Activated CD8-positive, alpha-beta memory T cell treated with anti-CD3 and anti-CD28 coated beads for 48 hours (primary cell): ENCODE data around the gene DYNC1LI2.
"Not testable (repeated sequence)": the region's sequence is repeated elsewhere in the genome, so short reads cannot be mapped to it uniquely, and the experiment has no call there.

Experiments
- DNase-seq, 3 experiments: peaks; one replicate each; pipeline ENCODE4 v3.0.0-alpha.2; 2020; ENCODE audit warnings: low read depth in 2 of 3, low spot score in 2 of 3

Gene DYNC1LI2

DNA sequence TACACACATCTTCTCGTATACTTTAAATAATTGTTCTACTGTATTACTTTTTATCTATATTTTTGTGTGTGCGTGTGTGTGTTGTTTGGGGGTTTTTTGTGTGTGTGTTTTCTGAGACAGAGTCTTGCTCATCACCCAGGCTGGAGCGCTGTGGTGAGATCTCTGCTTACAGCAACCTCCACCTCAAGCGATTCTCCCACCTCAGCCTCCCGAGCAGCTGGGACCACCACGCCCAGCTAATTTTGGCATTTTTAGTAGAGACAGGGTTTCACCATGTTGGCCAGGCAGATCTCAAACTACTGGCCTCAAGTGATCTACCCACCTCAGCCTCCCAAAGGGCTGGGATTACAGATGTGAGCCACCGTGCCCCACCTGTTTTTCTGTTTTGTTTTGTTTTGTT is 53.4 kb downstream of the DYNC1LI2 start:
- DNase-seq: no peak

DNA sequence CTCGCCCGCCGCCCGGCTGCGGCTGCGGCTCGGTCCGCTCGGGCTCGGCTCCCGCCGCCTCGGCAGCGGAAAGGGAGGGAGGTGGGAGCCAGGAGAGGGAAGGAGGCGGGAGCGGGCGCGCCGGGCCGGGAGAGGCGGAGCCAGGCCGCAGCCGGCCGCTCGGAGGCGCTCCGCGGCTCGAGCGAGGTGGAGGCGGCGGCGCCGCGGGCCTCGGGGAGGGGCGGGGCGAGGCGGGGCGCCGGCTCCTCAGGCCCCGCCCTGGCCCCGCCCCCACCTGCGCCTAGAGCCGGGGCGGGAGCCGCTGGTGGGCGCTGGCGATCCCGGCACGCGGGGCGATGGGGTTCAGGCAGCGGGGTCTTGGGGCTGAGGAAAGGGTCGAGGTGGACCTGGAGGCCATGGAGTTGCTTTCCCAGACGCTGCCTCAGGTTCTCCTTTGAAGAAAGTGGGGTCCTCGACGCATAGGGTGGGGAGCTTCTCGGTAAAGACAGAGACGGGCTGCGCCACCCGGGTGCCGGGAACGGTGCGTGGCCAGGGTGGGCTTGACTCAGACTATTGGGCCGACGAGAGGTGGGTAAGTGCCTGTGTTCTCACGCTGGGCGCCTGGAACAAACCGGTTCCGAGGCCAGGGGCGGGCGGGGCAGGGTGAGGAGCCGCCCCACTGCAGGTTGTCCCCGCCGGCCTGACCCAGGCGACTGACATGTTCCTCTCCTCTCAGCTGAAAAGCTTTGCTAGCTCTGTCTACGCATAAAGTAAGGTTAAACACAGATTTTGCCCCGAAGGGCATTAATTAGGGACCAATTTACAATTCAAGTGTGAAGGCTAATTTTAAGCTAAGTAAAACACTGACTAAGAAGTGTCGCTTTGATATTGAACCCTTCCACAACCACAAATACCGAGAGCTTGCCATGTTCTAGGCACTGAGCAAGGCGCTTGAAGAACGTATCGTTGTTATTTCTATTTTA is 54.5 kb downstream of the DYNC1LI2 start, which contains the start of gene CMTM4:
TSS of gene CMTM4 (minus strand) at position 75 of the 962 bp plus-strand sequence. CDS start 218 bp downstream, outside the sequence.
- peak; percentile 37 to 55 (median 49) for DNase-seq

DNA sequence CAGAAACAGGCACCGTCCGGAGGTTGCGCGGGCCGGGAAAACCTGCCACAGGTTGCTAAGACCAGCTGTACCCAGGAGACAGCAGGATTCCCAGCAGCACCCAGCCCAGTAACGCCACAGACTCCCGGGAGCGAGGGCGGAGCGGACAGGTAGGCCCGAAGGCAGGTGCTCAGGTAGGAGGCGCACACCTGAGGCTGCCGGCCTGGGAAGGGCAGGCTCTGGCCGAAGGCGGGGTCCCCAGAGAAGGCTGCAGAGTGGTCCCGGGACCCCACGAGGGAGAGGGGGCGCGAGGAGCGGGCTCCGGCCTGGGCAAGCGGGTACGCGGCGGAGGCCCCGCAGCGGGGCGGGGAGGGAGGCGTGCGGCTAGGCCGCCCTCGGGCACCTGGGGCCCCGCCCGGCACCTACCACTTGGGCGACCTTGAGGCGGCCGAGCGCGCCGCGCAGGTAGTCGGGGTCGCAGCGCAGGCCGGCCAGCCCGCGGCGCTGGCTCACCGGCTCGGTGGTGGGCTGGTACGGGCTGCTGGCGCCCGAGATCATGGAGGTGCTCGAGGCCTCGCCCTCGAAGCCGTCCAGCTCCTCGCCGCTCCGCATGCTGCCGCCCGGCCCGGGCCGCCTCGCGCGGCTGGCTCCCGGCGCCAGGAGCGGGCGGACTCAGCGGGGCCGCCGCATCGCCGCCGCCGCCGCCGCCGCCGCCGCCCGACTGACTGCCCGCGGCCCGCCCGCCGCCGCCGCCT is 55.3 kb downstream of the DYNC1LI2 start:
- peak in 1 of 3 experiments; percentile 10 for DNase-seq

DNA sequence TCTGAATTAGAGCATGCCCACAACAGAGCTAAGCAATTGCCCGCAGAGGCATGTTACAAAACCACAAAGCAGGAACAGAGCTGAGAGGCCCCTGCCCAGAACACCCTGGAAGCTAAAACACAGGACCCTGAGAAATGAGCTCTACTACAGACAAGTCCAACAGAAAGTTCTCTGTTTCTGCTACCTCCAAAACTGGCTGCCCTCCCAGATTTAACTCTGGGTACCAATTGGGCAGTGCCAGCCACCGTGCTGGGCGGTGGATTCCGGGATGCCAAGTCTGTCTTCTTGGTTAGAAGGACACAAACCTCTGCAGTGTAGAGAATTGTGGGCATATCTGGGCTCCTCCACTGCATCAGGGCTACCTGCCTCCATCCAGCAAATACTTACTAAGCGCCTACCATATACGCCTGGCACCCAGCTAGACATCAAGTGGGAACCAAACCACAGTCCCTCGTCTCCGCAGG is 55.9 kb downstream of the DYNC1LI2 start:
- DNase-seq: no peak

DNA sequence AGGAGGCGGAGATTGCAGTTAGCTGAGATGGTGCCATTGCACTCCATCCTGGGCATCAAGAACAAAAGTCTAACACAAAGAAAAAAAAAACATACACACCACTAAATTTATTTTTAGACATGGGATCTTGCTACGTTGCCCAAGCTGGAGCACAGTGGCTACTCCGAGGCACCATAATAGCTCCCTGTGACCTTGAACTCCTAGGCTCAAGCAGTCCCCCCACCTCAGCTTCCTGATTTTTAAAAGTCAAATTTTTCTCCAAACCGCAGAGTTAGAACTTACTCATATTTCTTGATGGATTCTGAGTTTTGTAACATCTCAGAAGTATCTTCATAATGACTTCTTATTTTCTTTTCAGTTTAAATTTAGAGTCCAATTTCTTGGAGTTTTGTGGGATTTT is 58.3 kb downstream of the DYNC1LI2 start:
- no peak for DNase-seq

DNA sequence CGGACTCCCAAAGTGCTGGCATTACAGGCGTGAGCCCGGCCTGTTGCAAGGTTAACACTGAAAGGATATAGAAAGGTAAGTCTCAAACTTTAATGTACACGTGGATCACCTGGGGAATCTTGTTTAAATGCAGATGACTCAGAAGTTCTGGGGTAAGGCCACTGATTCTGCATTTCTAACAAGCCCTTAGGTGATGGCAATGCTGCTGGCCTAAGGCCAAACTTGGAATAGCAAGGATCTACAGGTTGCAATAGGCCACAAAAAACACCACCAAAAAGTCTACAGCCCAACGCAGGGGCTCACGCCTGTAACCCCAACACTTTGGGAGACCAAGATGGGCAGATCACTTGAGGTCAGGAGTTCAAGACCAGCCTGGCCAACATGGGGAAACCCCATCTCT is 59.1 kb downstream of the DYNC1LI2 start:
- DNase-seq: no peak

DNA sequence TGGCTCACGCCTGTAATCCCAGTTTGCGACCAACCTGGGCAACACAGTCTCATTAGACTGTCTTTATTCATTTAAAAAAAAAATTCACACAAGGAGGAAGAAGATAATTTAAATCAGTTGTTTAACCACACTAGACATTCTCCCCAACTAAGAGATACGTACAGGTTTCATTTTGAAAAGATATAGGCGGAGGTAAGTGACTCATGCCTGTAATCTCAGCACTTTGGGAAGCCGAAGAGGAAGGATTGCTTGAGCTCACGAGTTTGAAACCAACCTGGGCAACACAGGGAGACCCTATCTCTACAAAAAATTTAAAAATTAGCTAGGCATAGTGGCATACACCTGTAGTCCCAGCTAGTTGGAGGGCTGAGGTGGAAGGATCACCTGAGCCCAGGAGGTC is 60.2 kb downstream of the DYNC1LI2 start:
- DNase-seq: no peak

DNA sequence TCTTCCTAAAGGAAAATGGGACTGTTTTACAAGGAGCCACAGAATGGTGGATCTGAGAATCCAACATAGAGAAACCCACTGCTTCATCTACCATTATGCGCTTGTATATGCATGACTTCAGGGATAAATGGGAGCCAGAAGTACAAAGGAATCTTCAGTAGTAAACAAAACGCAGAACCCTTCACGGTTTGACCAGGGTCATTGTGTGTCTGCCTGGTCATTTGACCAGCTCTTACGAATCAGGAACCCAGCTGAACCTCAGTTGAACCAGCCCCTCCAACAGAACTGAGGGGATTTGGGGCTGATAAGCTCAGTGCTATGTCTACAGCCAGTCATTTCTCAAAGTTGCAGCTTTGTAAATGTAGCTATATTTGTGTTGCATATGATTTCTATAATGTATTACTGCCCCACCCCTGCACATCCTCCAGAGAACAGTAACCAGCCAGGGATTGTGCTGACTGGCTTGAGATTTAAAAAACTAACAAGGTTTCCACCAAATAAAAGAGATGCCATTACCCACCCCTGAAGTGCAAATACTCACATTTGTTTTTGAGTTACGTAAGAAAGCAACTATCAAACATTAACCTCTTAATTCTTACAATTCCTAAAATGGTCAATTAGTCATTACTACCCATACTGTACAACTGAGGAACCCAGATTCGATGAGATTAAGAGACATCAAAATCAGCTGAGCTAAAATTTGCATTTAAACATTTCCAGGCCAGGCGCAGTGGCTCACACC is 61.1 kb downstream of the DYNC1LI2 start:
- no peak for DNase-seq

DNA sequence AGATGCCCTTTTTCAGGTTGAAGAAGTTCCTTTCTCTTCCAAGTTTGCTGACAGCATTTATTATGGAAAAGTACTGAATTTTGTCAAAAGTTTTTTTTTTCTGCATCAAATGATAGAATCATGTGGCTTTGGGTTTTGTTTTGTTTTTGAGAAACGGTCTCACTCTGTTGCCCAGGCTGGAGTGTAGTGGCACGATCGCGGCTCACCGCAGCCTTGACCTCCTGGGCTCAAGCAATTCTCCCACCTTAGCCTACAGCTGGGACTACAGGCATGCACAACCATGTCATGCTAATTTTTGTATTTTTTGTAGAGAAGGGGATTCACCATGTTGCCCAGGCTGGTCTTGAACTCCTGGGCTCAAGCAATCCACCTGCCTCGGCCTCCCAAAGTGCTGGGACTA is 62.1 kb downstream of the DYNC1LI2 start:
- no peak for DNase-seq

DNA sequence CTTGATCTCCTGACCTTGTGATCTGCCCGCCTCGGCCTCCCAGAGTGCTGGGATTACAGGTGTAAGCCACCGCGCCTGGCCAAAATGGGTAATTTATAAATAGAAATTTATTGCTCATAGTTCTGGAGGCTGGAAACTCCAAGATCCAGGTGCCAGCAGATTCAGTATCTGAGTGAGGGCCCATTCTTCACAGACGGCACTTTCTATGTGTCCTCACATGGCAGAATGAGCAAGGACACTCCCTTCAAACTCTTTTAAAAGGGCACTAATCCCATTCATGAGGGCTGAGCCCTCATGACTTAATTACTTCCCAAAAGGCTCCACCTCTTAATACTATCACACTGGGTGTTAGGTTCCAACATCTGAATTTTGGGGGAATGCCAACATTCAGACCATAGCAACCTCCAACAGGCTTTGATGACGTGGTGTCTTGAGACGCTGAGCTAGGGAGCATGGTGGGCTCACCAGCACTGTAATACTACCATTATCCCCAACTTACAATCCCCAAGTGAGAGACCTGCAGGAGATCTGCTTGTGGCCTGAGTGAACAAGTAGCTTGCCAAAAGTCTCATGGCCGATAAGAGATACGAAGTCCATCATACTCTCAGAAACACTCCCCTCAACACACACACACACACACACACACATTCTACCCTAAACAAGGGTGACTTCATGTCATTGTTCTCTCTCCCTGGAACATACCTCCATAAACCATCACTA is 63.3 kb downstream of the DYNC1LI2 start:
- no peak for DNase-seq

DNA sequence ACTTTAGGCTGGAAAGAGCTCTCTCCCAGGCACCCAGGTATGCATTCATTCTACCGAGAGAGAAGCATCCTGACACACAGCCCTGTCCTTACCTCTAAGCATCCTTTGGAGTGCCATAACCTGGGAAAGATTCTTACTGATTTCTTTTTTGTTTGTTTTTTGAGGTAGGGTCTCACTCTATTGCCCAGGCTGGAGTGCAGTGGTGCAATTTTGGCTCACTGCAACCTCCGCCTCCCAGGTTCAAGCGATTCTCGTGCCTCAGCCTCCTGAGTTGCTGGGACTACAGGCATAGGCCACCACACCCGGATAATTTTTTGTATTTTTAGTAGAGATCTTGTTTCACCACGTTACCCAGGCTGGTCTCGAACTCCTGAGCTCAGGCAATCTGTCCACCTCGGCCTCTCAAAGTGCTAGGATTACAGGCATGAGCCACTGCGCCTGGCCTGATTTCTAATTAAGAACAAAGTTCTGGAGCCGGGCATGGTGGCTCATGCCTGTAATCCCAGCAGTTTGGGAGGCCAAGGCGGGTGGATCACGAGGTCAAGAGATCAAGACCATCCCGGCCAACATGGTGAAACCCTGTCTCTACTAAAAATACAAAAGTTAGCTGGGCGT is 65.8 kb downstream of the DYNC1LI2 start:
- DNase-seq: not testable (repeated sequence)

DNA sequence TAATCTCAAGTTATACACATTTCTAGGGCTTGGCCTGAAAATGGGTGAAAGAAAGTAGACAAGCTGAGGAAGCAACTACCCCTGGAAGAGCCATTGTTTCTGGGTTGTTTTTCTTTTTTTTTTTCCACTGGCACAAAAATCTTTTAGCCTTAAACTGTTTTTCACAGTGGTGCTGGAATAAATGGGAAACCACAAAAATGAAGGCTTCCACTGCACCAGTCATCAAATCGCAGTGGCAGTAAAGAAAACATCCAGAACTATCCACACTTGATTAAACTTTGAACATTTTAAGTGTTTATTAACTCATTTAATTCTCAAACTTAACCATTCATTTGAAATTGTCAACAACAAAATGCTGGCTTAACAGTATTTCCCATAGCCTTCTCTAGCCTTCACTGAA is 69.1 kb downstream of the DYNC1LI2 start:
- DNase-seq: no peak

DNA sequence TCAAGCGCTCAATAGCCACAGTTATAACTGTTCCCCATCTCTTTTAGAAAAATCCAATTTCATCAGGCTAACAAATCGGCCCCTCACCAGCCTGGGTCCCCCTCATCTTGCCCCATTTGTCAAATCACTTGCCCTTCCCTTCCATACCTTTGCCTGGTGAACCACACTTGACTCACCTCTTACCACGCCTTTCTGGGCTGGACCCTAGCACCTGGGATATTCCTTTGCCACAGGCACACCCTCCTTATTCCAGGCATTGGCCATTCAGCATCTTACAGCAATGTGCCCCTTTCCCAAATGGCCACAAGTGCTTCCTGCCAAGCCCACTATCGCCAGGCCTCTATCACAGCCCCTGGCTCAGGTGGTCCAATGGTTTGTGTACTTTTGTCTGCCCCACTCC is 69.7 kb downstream of the DYNC1LI2 start:
- no peak for DNase-seq

DNA sequence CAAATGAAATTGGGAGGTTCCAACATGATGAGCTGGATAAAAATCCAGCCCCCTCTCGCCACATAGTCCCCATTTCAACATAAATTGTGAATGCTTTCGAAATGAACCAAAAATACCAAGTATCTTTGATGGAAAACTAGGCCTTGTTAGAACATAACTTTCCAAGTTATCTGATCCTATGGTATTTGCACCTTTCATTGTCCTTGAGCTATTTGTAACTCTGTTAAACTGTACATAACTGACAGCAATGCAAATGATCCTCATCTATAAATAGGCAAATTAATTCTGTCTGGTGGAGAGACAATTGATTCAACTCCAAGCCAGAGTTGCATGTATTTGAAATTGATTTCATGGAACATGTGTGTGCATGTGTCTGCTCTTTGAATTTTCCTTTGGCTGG is 73.1 kb downstream of the DYNC1LI2 start:
- no peak for DNase-seq

DNA sequence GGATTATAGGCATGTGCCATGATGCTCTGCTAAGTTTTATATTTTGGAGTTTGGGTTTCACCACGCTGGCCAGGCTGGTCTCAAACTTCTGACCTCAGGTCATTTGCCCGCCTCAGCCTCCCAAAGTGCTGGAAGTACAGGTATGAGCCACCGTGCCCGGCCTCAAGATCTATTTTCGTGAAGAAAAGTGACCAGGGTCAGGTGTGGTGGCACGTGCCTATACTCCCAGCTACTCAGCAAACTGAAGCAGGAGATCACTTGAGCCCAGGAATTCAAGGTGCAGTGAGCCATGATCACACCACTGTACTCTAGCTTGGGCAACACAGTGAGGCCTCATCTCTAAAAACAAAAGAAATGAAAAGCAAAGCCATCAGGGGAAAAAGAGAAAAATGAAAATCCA is 73.6 kb downstream of the DYNC1LI2 start:
- no peak for DNase-seq

DNA sequence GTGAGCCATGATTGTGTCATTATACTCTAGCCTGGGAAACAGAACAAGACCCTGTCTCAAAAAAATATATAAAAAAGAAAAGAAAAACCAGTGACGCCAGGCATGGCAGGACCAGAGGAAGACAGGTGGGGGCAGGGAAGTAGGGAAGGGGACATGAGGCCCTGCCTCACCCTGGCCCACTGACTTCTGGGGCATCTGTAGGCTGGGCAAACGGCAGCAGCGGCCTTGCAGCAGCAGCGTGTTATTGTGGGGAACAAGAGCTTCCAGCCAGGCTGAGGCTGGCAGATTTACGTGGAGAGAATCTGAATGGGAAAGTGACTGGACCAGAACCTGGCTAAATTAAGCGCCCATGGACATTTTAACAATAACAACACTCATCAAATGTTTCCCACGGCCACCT is 74.2 kb downstream of the DYNC1LI2 start:
- no peak for DNase-seq

DNA sequence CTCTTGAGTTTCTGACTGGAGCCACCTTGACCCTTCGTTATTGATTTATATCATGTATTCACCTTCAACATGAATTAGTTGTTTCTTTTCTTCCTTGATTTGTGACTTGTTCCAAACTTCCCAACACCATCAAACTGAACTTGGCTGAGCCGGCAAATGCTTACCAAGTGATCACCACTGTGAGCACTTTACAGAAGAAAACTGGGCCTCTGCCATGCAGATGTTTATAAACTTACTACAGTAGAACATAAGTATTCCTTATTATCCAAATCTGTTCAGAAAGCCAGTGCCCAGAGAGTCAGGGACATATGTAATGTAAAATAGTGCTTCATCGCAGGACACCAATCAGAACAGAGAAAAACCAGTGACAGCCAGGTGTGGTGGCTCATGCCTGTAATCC is 74.8 kb downstream of the DYNC1LI2 start:
- DNase-seq: no peak

DNA sequence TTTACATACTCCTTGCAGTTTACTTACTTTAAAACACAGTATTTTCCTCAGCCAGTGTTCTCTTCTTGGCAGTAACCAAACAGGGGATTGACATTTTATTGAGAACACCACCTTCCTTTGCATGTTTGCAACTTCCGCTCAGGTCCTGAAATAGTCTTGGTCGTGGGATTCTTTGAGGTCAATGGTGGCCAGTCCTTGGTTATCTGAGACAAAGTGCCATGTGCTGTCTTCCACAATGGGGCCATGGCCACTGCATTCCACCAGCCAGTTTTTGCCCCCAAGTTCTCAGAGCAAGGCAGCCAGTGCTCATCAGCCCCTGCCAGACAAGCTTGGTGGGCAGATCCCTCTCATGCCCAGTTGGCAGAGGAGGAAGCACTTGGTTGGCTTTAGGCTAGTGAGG is 77.7 kb downstream of the DYNC1LI2 start:
- DNase-seq: no peak
